ENCODE data around the gene CMSS1. TPM values are rescaled to one million over a fixed set of nuclear protein-coding genes. Genes with fewer than 3 reads are reported as not detected.
A peak's percentile ranks its signal among the peaks of the same experiment; 100 is the strongest.

Gene CMSS1
- total and polyA plus RNA-seq, 11 donors = 13.5 to 48.4 (median 34.8) TPM

DNA sequence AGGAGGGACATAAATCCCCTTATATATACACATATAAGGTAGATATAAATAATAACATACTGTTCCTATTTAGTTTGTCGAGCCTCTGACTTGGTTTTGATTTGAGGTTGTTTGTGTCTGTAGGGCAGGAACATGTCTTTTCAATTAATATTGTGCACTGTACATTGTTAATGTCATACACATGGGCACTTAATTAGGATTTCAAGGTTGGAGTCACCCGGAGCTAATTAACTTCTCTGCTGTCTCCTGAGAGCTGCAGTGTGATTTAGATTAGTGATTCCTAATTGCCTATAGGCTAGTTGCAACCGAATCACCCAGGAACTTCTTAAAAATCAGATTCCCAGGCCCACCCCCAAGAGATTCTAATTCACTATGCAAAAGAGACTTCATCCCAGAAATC lies 347.1 kb downstream of the CMSS1 start:
- Histone ChIP-seq H3K9me3 (no peaks in the 10 kb centered on the region), H3K27ac (peak overlapping the region; percentile 30 to 91 (median 68)), H3K4me1 (peaks cover 0 to 59% (median 35%) of the 10 kb centered on the region in 12 donors), H3K27me3 (no peaks in the 10 kb centered on the region), H3K4me3 (no peak overlapping the region), H3K36me3 (no peaks in the 10 kb centered on the region)
- no peak for DNase-seq
- 58 to 68% (median 63%) methylated on average over 3 of the region's 3 CpGs for WGBS, 4 donors
- no peak for ATAC-seq
- TF ChIP-seq POLR2A (IDR thresholded peaks at IDR 0.05) (no peak), CTCF (IDR thresholded peaks at IDR 0.05) (no peak)
- intact Hi-C loops (cut with DNase I) = loop anchor here in 5 of 10 donors (5.0 to 10.0 kb wide), 4 partner anchors 90 to 322 kb away; no protein-coding TSS in a partner anchor

- H3K9me3 ChIP-seq = no peaks in the 10 kb centered on the region
- TF ChIP-seq CTCF (IDR thresholded peaks at IDR 0.05) (no peak), POLR2A (IDR thresholded peaks at IDR 0.05) (no peak)
- no peaks in the 10 kb centered on the region for H3K36me3 ChIP-seq
- 86 to 98% (median 96%) methylated on average over 2 of the region's 2 CpGs for WGBS, 4 donors
- no peak for DNase-seq
- H3K4me1 ChIP-seq = peaks cover 0 to 59% (median 27%) of the 10 kb centered on the region in 12 donors
- intact Hi-C loops (cut with DNase I) = loop anchor here in 3 of 10 donors (10.0 kb wide), 2 partner anchors 89 to 91 kb away; no protein-coding TSS in a partner anchor
- H3K27me3 ChIP-seq = no peaks in the 10 kb centered on the region
- no peak overlapping the region for H3K4me3 ChIP-seq
- ATAC-seq = no peak
- H3K27ac ChIP-seq = peak overlapping the region in 2 of 12 donors; percentile 11 to 22
Measured at GRCh38 chr3:100165926-100166550, 348.4 kb downstream of the CMSS1 start.

GRCh38 chr3:100169201-100169920 lies 351.7 kb downstream of the CMSS1 start:
- peak overlapping the region in 5 of 12 donors; percentile 8 to 65 (median 43) for H3K27ac ChIP-seq
- DNase-seq (peak in 4 of 5 donors; percentile 44 to 72 (median 53)), ATAC-seq (peak in 1 of 4 donors; percentile 37)
- WGBS, 4 donors = 28 to 49% (median 30%) methylated on average over 4 of the region's 4 CpGs
- H3K4me3 ChIP-seq = no peak overlapping the region
- TF ChIP-seq CTCF (IDR thresholded peaks at IDR 0.05) = no peak
- TF ChIP-seq POLR2A (IDR thresholded peaks at IDR 0.05) = no peak
- no peaks in the 10 kb centered on the region for H3K27me3 ChIP-seq
- H3K36me3 ChIP-seq = peaks cover 0 to 5% (median 0%) of the 10 kb centered on the region in 9 donors
- H3K9me3 ChIP-seq = no peaks in the 10 kb centered on the region
- intact Hi-C loops (cut with DNase I) = loop anchor here in 3 of 10 donors (10.0 kb wide), 2 partner anchors 85 to 95 kb away; no protein-coding TSS in a partner anchor
- peaks cover 0 to 45% (median 19%) of the 10 kb centered on the region in 12 donors for H3K4me1 ChIP-seq

DNA sequence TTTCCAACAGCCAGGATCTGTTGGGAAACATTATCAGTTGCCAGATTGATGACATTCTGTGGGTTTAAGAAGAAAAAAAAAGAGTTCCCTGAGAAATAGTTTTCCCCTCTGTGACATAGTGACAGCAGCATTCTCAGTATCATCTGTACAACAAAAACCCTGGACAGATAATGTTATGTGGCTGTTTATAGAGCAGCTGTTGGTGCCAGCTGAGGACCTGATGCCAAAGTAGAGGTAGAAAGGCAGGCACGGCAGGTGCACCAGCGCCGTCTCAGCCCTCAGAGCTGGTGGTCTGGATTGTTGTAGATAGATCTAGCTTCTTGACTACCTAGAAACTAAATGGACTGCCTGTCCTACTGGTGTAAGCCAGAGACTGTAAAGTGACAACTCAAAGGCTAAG lies 352.8 kb downstream of the CMSS1 start:
- peaks cover 0 to 37% (median 17%) of the 10 kb centered on the region in 12 donors for H3K4me1 ChIP-seq
- intact Hi-C loops (cut with DNase I) = loop anchor here in 2 of 10 donors (5.0 to 10.0 kb wide), 2 partner anchors 74 to 98 kb away; no protein-coding TSS in a partner anchor
- no peak overlapping the region for H3K4me3 ChIP-seq
- peaks cover 0 to 5% (median 0%) of the 10 kb centered on the region in 9 donors for H3K36me3 ChIP-seq
- TF ChIP-seq CTCF (IDR thresholded peaks at IDR 0.05) (no peak), POLR2A (IDR thresholded peaks at IDR 0.05) (no peak)
- H3K27me3 ChIP-seq = no peaks in the 10 kb centered on the region
- peak overlapping the region in 5 of 12 donors; percentile 5 to 65 (median 41) for H3K27ac ChIP-seq
- H3K9me3 ChIP-seq = no peaks in the 10 kb centered on the region
- WGBS, 4 donors = 54 to 73% (median 69%) methylated on average over 3 of the region's 3 CpGs
- ATAC-seq = peak in 3 of 4 donors; percentile 34 to 70 (median 68)
- DNase-seq = peak in 1 of 5 donors; percentile 39

Measured in heart left ventricle (tissue), 16 donors.